Stimulated activated CD8-positive, alpha-beta memory T cell treated with anti-CD3 and anti-CD28 coated beads, Interleukin-2, amount 100 ng/mL, for 1 hour (primary cell): Measurements from ENCODE around the gene TEX54.

ENCODE experiments used
- DNase-seq, 2 donors: peaks; one replicate each; pipeline ENCODE4 v3.0.0-alpha.2; 2020; ENCODE audit warnings: low read depth in 2 of 2

Gene TEX54

DNA sequence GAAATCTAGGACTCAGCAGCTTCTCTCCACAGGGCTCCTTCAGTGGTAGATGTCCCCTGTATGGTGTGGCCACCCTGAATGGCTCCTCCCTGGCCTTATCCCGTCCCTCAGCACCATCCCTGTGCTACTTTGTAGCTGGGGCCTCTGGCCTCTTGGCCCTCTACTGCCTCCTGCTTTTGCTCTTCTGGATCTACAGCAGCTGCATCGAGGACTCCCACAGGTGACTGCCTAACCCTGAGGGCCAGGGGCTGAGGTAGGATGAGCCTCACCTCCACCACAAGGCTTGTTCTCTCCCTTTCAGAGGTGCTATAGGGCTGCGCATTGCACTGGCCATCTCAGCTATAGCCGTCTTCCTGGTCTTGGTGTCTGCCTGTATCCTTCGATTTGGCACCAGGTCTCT, 43.6 kb downstream of the TEX54 start:
- no peak for DNase-seq

DNA sequence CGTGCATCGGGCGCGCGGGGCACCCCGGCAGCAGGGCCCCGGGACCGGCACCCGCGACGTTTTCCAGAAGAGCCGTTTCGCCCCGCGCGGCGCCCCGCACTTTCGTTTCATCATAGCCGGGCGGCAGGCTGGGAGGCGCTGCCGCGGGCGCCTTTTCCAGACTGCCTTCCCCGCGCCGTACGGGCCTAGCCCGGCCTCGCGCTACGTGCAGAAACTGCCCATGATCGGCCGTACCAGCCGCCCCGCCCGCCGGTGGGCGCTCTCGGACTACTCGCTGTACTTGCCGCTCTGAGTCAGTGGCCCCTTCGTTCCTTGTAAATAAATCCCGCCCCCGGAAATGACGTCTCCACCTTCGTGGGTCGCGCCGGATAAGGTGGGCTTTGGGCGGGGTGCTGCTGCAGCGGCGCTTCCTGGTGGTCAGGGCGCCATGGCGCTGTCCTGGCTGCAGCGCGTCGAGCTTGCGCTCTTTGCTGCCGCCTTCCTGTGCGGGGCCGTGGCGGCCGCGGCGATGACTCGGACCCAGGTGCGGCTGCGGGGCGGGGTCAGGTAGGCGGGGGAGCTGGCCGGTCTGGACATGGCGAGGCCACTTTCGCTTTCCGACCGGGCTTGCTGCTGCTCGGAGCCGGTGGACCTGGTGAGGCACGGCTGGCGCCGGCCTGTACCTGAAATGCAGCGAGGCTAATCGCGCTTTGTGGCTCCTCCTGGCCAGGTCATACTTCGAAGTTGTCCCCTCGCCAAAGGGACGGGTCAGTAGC, 45.5 kb downstream of the TEX54 start, which contains the start of gene TMEM179B:
TMEM179B (plus strand) TSS at position 398 of the 755 bp plus-strand sequence; CDS start at position 428, 30 bp downstream.
- DNase-seq, result peak; percentile 98

DNA sequence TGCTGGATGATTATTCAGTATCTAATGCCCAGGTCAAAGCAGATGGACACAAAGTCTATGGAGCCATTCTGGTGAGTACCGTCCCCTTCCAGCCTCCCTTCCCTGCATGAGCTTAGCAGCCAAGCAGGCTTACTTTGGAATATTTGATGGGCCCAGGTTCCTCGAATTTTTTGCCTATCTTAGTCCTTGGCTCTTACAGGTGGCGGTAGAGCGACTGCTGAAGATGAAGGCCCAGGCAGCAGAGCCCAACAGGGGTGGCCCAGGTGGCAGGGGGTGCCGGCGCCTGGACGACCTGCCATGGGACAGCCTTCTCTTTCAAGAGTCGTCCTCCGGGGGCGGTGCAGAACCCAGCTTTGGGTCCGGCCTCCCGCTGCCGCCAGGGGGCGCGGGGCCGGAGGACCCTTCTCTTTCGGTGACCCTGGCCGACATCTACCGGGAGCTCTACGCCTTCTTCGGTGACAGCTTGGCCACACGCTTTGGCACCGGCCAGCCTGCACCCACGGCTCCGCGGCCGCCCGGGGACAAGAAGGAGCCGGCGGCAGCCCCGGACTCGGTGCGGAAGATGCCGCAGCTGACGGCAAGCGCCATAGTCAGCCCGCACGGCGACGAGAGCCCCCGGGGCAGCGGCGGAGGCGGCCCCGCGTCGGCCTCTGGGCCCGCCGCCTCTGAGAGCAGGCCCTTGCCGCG, 46.2 kb downstream of the TEX54 start:
- peak; percentile 70 to 74 for DNase-seq

DNA sequence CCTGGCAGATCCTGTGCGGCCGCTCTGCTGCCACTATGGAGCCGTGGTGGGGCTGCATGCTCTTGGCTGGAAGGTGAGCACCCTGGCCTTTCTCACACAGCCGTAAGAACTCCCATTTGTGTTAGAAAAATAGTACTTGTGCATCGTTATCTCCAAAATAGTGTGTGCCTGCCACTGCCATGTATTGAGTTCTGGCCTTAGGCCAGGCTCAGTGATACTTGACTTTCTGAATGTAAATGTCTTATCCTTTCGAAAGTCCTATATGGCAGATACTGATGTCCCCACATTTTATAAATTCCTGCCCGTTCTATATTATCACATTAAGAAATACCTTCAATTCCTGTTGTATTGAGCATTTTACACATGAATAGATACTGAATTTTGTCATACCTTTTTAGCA, 49.9 kb downstream of the TEX54 start:
- DNase-seq, result no peak
